GM18868 (cell line): ENCODE measurements around the gene S100A10.

ENCODE experiments used
- ATAC-seq: cut with Tn5 transposase; IDR thresholded peaks from one replicate; pipeline ENCODE4 v1.9.1; 2021; ENCODE audit warnings: mild to moderate bottlenecking, moderate library complexity; ENCODE audit not compliant: unreplicated experiment

Gene S100A10

DNA sequence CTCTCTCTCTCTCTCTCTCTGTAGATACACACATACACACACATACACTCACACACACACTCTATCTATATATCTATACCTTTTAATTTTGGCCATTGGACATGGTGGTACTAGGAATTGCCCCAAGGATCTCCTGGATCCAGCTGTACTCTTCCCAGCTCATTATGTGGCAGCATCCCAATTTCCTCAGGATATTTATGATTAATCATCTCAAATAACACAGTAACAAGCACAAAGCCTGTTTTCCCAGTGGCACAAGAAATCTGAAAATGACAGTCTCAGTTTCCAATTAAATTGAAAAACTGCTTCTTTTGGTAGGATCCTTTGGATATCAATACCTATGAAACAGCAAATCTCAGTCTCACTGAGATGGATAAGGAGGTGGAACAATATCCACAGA is 27.6 kb downstream of the S100A10 start:
- no peak for ATAC-seq

- no peak for ATAC-seq
Measured at GRCh38 chr1:151964510-151964909, 29.1 kb downstream of the S100A10 start.

DNA sequence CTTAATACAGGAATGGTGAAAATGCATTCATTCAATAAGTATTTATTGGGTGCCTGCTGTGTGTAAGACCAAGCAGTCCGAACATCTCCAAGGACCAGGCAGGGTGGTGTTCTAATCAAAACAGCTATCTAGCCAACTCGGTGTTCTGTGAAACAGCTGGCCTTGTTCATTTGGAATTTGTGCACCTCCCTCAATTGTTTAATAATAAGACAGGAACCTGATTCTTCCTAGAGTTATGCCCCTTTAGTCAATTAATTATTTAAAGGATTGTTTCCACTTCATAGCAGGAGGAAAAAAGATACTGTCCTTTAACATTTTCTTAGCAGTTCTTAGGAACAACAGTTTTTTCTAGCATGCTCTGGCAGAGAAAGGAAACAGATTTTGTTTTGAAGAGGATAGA is 30.4 kb downstream of the S100A10 start:
- ATAC-seq = no peak

DNA sequence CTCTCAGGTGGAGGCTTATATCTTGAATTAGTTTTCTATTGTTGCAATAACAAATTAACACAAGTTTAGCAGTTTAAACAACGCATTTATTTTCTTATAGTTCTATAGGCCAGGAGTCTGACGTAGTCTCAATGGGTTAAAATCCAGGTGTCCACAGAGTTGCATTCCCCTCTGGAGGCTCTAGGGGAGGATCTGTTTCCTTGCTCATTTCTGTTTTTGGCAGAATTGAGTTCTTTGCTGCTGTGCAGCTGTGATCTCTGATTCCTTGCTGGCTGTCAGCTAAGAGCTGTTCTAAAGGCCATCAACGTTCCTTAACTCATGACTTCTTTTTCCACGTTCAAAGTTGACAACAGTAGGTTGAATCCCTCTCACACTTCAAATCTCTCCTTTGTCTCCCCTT is 31.8 kb downstream of the S100A10 start:
- no peak for ATAC-seq

- ATAC-seq = no peak
Measured at GRCh38 chr1:151960780-151961513, 32.7 kb downstream of the S100A10 start.

- ATAC-seq = no peak
Measured at GRCh38 chr1:151958959-151959358, 34.7 kb downstream of the S100A10 start.

DNA sequence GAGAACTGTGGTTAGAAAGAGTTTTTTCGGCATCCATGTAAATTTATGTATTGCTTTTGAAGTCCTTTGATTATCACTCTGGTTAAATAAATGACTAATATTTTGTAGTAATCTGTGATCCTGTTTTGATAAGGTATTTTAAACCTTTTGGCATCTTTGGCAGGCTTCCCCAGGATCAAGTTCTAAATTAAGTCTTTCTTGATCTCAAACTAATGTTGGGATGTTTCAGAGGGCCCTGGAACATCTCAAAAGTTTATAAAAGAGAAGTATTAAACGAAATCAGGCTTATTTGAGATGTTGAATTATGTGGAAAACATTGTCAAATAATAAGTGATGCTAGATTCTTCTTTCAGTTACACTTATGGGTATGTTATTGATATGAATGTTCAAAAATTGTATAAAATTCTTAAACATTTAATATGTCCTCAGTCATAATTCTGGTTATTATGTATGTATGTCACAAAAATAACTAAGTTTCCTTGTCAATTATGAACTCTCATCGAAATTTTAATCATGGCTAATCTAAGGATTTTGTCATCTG is 36.6 kb downstream of the S100A10 start:
- ATAC-seq = no peak

DNA sequence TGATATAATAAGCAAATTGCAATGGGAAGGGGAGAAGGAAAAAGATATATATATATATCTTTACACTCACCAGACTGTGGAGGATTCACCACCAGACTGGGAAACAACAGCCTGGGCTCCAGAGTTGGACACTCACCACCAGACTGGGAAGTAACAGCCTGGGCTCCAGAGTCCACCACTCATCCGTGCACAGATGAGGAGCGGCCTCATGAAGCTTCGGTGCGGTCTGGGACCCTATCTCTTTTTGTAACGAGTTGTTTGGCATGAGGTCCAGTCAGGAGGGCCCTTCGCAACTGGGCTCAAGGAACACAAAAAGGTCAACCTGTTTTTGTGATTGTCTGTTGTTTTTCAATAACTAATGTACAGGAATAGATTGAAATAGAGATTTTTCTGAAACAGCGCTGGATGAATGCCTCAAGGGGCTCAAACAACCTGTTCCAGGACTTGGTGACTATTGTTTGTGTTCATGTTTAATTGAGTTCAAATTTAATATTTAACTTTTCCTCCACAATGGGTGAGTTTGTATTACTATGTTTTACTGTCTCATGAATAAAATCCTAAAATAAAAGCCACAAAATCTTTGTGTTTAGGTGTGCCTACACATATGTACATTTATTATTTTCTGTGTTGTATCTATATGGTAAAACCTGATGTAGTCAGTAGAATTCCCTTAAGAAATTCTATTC is 40.1 kb downstream of the S100A10 start:
- no peak for ATAC-seq

DNA sequence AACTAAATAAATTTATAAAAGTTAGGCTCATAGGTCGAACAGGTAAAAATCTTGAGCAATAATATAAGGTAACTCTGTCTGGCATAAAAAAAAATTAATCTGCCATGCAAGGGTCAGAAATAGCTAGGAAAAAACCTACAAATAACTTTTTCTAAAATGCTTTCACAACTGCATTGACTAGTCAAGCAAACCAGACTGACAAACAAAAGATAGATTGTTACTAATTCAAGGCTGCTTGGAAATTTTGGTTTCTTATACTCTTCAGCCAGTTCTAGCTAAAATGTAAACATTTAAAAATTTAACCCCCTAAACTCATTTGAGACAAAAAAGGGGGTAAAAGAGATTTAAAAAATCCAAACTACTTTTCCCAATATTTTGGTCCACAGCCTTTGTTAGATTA is 40.8 kb downstream of the S100A10 start:
- ATAC-seq = no peak

GRCh38 chr1:151949371-151950193 is 44.1 kb downstream of the S100A10 start:
- ATAC-seq = no peak

- no peak for ATAC-seq
Measured at GRCh38 chr1:151948506-151948905, 45.2 kb downstream of the S100A10 start.

DNA sequence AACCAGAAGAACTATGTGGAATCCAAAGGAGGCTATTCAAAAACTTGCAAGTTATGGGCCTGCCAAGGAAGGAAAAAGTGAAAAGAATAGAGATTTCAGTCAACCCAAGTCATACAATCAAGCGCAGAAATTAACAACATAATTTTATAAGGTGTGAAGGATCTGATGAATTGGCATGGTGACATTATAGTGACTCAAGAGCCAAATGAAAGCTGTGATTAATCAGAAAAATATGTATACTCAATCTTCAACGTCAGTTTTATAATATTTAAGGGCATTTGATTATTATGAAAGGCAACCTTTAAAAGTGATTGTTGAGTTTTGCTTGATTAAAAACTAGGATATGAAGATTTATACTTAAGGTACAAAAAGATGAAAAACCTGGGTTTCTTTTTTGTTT is 46.5 kb downstream of the S100A10 start:
- no peak for ATAC-seq

- no peak for ATAC-seq
Measured at GRCh38 chr1:151945725-151946722, 47.6 kb downstream of the S100A10 start.

DNA sequence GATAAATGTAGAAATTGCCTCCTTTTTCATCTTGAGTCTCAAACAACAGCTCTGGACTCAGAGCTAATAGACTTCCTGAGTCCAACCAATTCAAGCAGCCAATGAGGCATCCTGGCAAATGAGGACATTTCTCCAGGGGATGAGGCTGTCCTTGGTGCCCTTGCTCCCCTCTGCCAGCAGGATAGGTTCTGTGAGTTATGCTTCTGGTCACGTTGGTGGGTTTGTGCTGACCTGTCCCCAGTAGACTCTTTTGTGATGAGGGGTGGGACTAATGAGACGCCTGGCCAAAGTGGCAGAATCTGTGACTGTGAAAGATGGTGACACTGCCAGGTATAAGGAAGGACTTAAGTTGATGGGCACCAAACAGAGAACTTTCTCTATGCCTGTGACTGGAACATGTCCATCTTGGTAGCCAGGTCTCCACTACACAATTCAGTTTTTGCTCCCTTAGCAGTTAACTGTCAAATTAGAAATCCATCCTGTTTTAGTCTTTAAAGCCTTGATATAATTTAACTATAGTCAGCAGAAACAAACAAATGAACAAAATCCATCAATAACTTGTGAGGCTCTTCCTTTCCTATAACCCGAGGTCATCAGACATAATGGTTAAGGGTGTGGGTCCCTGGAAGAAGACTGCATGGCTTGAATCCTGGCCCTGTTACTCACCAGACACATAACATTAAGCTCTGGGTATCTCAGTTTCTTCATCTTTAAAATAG is 48.6 kb downstream of the S100A10 start:
- no peak for ATAC-seq

GRCh38 chr1:151944126-151944856 is 49.4 kb downstream of the S100A10 start:
- no peak for ATAC-seq

GRCh38 chr1:151943591-151943990 is 50.1 kb downstream of the S100A10 start:
- ATAC-seq = no peak

DNA sequence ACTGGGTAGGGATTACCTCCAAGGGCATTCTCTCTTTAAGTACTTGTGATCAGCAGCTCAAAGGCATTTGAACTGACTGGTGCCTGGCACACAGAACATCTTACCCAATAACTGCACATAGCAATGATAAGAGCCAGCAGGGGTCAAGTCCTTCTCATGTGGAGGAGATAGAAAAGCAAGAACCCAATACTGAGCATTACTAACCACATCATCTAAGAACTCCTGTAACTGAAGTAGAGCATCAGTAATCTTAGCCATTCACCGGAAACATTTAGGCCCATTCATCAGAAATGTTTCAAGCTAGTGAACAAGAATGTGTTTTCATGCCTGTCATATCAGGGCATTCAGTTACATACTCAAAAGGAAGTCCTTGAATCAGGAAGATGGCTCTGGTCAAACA is 50.8 kb downstream of the S100A10 start:
- ATAC-seq = no peak

- no peak for ATAC-seq
Measured at GRCh38 chr1:151940541-151940940, 53.1 kb downstream of the S100A10 start.

DNA sequence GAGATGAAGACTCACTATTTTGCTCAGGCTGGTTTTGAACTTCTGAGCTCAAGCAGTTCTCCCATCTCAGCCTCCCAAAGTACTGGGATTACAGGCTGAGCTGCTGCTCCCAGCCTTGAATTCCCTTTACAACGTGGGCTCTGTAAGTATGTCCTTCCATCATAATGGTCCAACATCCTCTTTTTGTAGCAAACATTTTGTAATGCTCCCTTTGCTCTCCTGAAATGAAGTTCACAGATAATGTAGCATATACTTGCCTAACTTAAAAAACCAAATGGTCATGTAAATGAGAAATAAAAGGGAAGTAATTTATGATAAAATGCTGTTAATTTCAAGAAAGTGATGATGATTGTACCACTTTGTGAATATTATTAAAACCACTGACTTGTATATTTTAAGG is 53.9 kb downstream of the S100A10 start:
- no peak for ATAC-seq
